H54 (cell line): ENCODE data around the gene JAM3.

Experiments
- DNase-seq: peaks from one replicate; pipeline ENCODE4 v3.0.0; 2011; ENCODE audit warnings: low spot score, mixed read lengths; ENCODE audit not compliant: insufficient read length
- FAIRE-seq: peaks from 3 replicates; lab custom pipeline; 2011; peaks lifted over from hg19 to GRCh38; lab: Jason Lieb, UNC
- POLR2A ChIP-seq: IDR thresholded peaks from 2 replicates; pipeline ENCODE4 v1.6.1; 2011; ENCODE audit warnings: low read depth, mild to moderate bottlenecking, low read length

The JAM3 gene

GRCh38 chr11:134149371-134149770, 80.5 kb downstream of the JAM3 start:
- TF ChIP-seq POLR2A: no peak
- FAIRE-seq (no peak), DNase-seq (no peak)

DNA sequence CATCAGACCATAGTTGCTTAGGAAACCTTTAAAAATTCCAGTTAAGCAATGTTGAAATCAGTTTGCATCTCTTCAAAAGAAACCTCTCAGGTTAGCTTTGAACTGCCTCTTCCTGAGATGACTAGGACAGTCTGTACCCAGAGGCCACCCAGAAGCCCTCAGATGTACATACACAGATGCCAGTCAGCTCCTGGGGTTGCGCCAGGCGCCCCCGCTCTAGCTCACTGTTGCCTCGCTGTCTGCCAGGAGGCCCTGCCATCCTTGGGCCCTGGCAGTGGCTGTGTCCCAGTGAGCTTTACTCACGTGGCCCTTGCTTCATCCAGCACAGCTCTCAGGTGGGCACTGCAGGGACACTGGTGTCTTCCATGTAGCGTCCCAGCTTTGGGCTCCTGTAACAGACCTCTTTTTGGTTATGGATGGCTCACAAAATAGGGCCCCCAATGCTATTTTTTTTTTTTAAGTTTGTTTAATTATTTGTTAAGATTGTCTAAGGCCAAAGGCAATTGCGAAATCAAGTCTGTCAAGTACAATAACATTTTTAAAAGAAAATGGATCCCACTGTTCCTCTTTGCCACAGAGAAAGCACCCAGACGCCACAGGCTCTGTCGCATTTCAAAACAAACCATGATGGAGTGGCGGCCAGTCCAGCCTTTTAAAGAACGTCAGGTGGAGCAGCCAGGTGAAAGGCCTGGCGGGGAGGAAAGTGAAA, 81.5 kb downstream of the JAM3 start:
- DNase-seq (no peak), FAIRE-seq (no peak)
- TF ChIP-seq POLR2A: no peak

DNA sequence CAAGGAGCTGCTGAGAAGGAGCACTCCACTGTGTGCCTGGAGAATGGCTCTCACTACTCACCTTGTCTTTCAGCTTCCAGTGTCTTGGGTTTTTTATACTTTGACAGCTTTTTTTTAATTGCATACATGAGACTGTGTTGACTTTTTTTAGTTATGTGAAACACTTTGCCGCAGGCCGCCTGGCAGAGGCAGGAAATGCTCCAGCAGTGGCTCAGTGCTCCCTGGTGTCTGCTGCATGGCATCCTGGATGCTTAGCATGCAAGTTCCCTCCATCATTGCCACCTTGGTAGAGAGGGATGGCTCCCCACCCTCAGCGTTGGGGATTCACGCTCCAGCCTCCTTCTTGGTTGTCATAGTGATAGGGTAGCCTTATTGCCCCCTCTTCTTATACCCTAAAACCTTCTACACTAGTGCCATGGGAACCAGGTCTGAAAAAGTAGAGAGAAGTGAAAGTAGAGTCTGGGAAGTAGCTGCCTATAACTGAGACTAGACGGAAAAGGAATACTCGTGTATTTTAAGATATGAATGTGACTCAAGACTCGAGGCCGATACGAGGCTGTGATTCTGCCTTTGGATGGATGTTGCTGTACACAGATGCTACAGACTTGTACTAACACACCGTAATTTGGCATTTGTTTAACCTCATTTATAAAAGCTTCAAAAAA, 82.3 kb downstream of the JAM3 start:
- TF ChIP-seq POLR2A: no peak
- FAIRE-seq: no peak
- no peak for DNase-seq

DNA sequence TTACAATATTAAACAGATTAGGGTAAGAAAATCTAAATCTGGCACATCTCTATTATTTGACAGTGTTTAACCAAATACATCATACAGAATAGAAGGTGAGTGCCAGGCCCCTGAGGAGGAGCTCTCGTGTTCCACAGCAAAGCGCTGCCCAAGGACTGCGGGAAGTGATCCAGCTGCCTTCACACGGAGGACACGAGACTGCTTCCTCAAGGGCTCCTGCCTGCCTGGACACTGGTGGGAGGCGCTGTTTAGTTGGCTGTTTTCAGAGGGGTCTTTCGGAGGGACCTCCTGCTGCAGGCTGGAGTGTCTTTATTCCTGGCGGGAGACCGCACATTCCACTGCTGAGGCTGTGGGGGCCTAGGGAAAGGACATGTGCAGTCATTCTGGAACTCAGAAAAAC, 83.8 kb downstream of the JAM3 start:
- TF ChIP-seq POLR2A: no peak

DNA sequence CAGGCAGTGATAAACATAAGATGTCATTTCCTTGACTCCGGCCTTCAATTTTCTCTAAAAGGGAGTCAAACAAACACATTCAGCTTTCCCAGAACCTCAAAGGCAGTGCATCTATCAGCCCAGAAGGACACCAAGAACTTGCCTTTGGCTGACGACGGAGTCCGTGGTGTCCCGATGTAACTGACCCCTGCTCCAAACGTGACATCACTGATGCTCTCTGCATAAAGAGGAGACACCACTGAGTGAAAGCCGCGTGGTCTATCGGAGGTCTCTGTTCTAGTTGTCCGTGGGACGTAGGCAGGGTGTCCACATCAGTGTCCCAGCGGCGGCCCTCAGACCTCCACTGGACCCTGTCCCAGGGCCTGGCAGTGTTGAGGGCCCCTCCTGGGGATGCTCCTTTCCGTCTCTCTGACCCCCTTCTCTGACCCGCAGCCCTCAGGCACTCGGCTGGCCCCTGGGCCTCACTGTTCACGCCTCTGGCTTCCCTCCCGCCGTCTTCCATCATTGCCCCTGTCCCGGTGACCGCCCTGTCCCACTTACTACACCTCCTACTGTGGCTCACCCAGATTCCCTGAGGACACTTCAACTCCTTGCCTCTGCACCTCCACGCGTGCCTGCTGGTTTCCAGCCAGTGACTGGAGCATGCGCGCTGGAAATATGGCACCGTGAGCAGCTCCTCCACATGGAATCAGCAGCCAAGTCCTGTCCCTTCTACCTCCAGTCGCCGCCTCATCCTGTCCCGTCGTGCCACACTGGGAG, 84.5 kb downstream of the JAM3 start:
- no peak for DNase-seq
- no peak for TF ChIP-seq POLR2A
- no peak for FAIRE-seq

More for the DNA sequence above, 83.8 kb downstream of the JAM3 start:
- FAIRE-seq (no peak), DNase-seq (no peak)

- FAIRE-seq (no peak), DNase-seq (no peak)
- TF ChIP-seq POLR2A: no peak
These were observed 85.6 kb downstream of the JAM3 start for GRCh38 chr11:134154441-134154840.

GRCh38 chr11:134155456-134155855, 86.6 kb downstream of the JAM3 start:
- FAIRE-seq (no peak), DNase-seq (no peak)
- TF ChIP-seq POLR2A: no peak

- FAIRE-seq (no peak), DNase-seq (no peak)
- TF ChIP-seq POLR2A: no peak
These were observed 87.3 kb downstream of the JAM3 start for GRCh38 chr11:134155946-134156865.

DNA sequence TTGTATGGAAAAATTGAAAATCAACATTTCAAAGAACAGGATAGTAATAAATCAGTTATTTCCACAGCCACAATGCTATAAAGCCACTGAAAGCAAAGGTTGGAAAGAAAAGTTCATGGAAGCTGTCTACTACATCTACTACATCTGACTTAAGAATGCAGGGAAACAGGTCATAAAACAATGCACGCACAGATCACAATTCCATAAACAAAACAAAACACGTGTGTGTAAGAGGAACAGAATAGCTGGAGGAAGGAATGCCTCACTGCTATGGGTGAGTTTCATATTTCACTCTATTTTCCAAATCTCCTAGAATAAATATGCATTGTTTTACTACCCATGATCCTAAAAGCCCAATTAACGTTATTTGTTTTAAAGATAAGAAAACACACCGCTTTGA, 88.6 kb downstream of the JAM3 start:
- no peak for DNase-seq
- FAIRE-seq: no peak
- no peak for TF ChIP-seq POLR2A

DNA sequence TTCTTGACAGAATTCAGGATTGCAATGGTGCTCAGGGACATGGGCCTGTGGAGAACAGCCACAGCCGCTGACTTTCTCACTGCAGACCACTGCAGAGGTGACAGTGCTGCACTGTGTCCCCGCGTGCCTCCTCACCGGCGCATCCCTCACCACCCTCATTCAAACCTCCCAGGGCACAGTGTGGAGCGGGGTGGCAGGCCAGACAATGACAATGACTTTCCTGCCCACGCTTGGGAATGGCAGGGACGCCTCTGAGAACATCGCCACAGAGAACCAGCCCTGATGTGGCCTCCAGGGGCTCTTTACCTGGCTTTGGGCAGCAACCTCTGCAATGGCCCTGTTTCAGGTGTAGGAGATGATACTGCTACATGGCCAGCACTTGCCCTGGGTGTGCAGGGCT, 89.2 kb downstream of the JAM3 start:
- TF ChIP-seq POLR2A: no peak
- DNase-seq: no peak

DNA sequence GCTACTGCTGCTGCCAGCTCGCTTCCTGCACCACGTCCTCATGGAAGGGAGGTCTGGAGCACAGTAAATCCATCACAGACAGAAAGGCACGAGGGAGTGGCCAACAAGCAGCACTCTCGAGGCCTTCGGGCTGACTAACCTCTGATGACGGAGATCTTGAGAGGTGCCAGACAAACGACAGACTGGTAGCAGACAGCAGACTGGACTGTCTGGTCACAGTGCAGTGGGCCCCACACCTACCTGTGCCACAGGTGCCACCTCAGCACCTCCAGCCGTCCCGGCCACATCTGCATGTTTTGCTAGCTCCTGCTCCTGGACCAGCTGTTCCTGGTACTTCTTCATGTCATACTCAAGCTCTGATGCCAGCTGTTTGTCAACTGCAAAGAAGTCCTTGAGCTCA, 90.8 kb downstream of the JAM3 start:
- no peak for DNase-seq
- FAIRE-seq: no peak
- no peak for TF ChIP-seq POLR2A

More for the DNA sequence above, 89.2 kb downstream of the JAM3 start:
- no peak for FAIRE-seq

DNA sequence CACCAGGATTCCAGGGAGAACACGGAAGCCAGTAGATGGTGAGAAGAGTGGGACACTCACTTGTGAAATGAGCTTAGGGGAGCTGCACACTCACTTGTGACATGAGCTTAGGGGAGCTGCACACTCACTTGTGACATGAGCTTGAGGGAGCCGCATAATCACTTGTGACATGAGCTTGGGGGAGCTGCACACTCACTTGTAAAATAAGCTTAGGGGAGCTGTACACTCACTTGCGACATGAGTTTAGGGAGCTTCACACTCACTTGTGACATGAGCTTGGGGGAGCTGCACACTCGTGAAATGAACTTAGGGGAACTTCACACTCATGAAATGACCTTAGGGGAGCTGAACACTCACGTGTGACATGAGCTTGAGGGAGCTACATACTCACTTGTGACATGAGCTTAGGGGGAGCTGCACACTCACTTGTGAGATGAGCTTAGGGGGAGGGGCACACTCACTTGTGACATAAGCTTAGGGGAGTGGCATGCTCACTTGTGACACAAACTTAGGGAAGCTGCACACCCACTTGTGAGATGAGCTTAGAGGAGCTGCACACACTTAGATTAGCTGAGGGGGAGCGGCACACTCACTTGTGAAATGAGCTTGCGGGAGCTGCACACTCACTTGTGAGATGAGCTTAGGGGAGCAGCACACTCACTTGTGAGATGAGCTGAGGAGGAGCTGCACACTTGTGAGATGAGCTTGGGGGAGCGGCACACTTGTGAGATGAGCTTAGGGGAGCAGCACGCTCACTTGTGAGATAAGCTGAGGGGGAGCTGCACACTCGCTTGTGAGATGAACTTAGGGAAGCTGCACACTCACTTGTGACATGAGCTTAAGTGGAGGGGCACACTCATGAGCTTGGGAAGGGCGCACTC, 95.9 kb downstream of the JAM3 start:
- no peak for TF ChIP-seq POLR2A
- FAIRE-seq: no peak
- no peak for DNase-seq
